Astrocyte of the spinal cord (primary cell): Measurements from ENCODE around the gene SGO2.
A peak's percentile ranks its signal among the peaks of the same experiment; 100 is the strongest.

Experiments used
- DNase-seq: peaks from one replicate; pipeline ENCODE4 v3.0.0; 2011; ENCODE audit warnings: low read depth, low spot score
- H3K4me3 ChIP-seq: 2 replicates; pipeline ENCODE4 v1.5.1; 2011; ENCODE audit warnings: low read depth, mild to moderate bottlenecking, low read length, moderate library complexity
- CTCF ChIP-seq: IDR thresholded peaks from 2 replicates; pipeline ENCODE4 v1.5.1; 2012; ENCODE audit warnings: low read depth, mild to moderate bottlenecking, low read length, inconsistent platforms
- in situ Hi-C: cut with HindIII; loops from 2 replicates; pipeline ENCODE4 v1.10.0; 2017; ENCODE audit warnings: low sequenced_read_pairs

SGO2 gene

DNA sequence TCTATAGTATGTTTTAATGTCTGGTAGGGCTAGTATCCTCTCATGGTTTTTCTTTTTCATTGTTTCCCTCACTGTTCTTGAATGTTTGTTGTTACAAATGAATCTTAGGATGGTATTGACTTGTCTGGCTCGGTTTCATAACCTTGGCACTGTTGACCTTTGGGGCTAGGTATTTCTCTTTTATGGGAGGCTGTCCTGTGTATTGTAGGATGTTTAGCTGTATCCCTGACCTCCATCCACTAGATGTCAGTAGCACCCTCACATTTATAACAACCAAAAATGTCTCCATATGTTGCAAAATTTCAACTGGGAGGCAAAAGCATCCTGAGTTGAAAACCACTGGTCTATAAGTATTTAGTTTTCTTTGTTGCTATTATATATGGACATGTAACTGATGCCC, 52.8 kb downstream of the SGO2 start:
- TF ChIP-seq CTCF: peak; percentile 47
- peak; percentile 36 for DNase-seq
- no peak overlapping the region for H3K4me3 ChIP-seq
- in situ Hi-C loops: no loop called here

- no peak overlapping the region for H3K4me3 ChIP-seq
Observed at GRCh38 chr2:200584639-200585038, 58.6 kb downstream of the SGO2 start.

DNA sequence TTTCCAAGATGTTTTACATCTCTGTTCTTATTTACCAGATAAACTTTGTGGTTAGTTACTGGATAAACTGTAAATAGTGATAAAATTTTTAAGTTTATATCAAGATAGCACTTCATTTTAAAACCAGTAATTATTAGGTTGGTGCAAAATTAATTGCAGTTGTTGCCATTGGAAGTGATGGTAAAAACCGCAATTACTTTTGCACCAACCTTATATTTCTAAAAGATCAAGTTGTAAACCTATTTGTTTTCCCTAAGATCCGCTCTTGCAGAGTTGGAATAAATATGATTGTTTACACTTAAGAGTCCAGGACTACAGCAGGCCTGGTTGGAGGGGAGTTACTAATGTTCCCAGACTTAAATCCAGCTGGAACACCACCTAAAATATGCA, 59.3 kb downstream of the SGO2 start:
- in situ Hi-C loops: no loop called here
- no peak for DNase-seq

More at GRCh38 chr2:200584639-200585038, 58.6 kb downstream of the SGO2 start:
- in situ Hi-C loops: no loop called here
- TF ChIP-seq CTCF: no peak
- no peak for DNase-seq

GRCh38 chr2:200585730-200586643, 60.0 kb downstream of the SGO2 start, which contains the start of gene AOX1:
Gene AOX1 (plus strand): TSS chr2:200586014. CDS start chr2:200586109, 95 bp downstream.
- in situ Hi-C loops: no loop called here
- H3K4me3 ChIP-seq: peak within 1 kb of the TSS; percentile 56
- peak; percentile 34 for TF ChIP-seq CTCF
- DNase-seq: peak; percentile 55

More for the DNA sequence above, 59.3 kb downstream of the SGO2 start:
- no peak for TF ChIP-seq CTCF
- H3K4me3 ChIP-seq: peak overlapping the region; percentile 56

- H3K4me3 ChIP-seq: peak overlapping the region; percentile 56
- TF ChIP-seq CTCF: no peak
- in situ Hi-C loops: no loop called here
- no peak for DNase-seq
Observed at GRCh38 chr2:200586644-200586975, 60.6 kb downstream of the SGO2 start.

DNA sequence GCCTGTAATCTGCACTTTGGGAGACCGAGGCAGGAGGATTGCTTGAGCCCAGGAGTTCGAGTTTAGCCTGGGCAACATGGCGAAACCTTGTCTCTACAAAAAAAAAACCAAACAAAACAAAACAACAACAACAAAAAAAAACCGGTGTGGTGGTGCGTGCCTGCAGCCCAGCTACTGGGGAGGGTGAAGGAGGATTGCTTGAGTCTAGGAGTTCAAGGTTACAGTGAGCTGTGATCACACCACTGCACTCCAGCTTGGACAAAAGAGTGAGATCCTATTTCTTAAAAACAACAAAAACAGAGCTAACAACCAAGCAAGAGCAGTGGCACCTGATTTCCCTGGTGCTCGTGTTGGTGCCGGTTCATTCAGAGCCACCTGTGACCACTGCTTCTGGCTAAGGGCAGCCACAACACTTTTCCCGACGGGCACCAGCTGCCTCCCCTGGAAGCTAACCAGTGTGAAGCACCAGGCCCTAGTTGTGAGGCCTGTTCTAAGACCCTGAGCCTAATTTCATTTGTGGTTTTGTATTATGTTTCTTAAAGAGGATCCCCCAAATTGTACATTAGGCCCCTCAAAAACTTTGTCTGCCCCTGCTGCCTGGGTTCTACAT, 61.1 kb downstream of the SGO2 start:
- no peak for TF ChIP-seq CTCF
- H3K4me3 ChIP-seq: no peak overlapping the region
- no peak for DNase-seq
- in situ Hi-C loops: no loop called here
